ENCODE results near the gene GAS6. TPM values are rescaled to one million over a fixed set of nuclear protein-coding genes. Genes with fewer than 3 reads are reported as not detected.

Gene GAS6
- total and polyA plus RNA-seq, 2 experiments from 2014 or later: 822 to 1,035 TPM

- no peaks in the 10 kb centered on the region for H3K9me2 ChIP-seq (ENCODE audit: insufficient read depth)
- no peak overlapping the region for H3K4me3 ChIP-seq
- no peak overlapping the region for H3K27ac ChIP-seq
- no peaks in the 10 kb centered on the region for H3F3A ChIP-seq (ENCODE audit: insufficient read depth)
- no peak overlapping the region for H3K9ac ChIP-seq
- H2AFZ ChIP-seq: no peak overlapping the region
- H3K4me2 ChIP-seq (ENCODE audit: unreplicated experiment): no peak overlapping the region
- no peaks in the 10 kb centered on the region for H4K20me1 ChIP-seq (ENCODE audit: insufficient read depth)
- WGBS, 2 experiments (ENCODE audit: low coverage in 1 of 2, low lambda C conversion rate in 2 of 2, missing lambda C conversion rate in 2 of 2): 92 to 94% methylated on average over 17 of the region's 17 CpGs
- no peak for DNase-seq
- in situ Hi-C loops (cut with MboI): no loop called here
- no peak for TF ChIP-seq EZH2phosphoT487 (IDR thresholded peaks at IDR 0.05; ENCODE audit: insufficient read depth, low read depth)
- TF ChIP-seq EZH2 (IDR thresholded peaks at IDR 0.05; ENCODE audit: insufficient read depth, poor library complexity, severe bottlenecking): no peak
- peaks cover 15% of the 10 kb centered on the region; the same call in 1 of the 2 replicates for H3K4me1 ChIP-seq (ENCODE audit: insufficient read depth)
- H3K9me3 ChIP-seq (ENCODE audit: low read depth): no peaks in the 10 kb centered on the region
- no peaks in the 10 kb centered on the region for H3K36me3 ChIP-seq (ENCODE audit: low read depth)
- no peaks in the 10 kb centered on the region for H3K79me2 ChIP-seq (ENCODE audit: insufficient read depth)
- H3K27me3 ChIP-seq (replicated peaks; ENCODE audit: insufficient read depth): no peaks in the 10 kb centered on the region
Observed at GRCh38 chr13:113880651-113881611, 17.1 kb upstream of the GAS6 start.

GRCh38 chr13:113879494-113880360, 15.9 kb upstream of the GAS6 start:
- TF ChIP-seq EZH2 (IDR thresholded peaks at IDR 0.05; ENCODE audit: insufficient read depth, poor library complexity, severe bottlenecking): no peak
- TF ChIP-seq EZH2phosphoT487 (IDR thresholded peaks at IDR 0.05; ENCODE audit: insufficient read depth, low read depth): no peak
- no peak overlapping the region for H3K4me3 ChIP-seq
- no peak for DNase-seq
- H3K9ac ChIP-seq: no peak overlapping the region
- H3K9me3 ChIP-seq (ENCODE audit: low read depth): no peaks in the 10 kb centered on the region
- no peaks in the 10 kb centered on the region for H3K27me3 ChIP-seq (replicated peaks; ENCODE audit: insufficient read depth)
- no peaks in the 10 kb centered on the region for H3K36me3 ChIP-seq (ENCODE audit: low read depth)
- no peak overlapping the region for H3K27ac ChIP-seq
- H3K79me2 ChIP-seq (ENCODE audit: insufficient read depth): no peaks in the 10 kb centered on the region
- in situ Hi-C loops (cut with MboI): no loop called here
- H2AFZ ChIP-seq: no peak overlapping the region
- H3K4me2 ChIP-seq (ENCODE audit: unreplicated experiment): no peak overlapping the region
- no peaks in the 10 kb centered on the region for H4K20me1 ChIP-seq (ENCODE audit: insufficient read depth)
- no peaks in the 10 kb centered on the region for H3K9me2 ChIP-seq (ENCODE audit: insufficient read depth)
- H3F3A ChIP-seq (ENCODE audit: insufficient read depth): no peaks in the 10 kb centered on the region
- H3K4me1 ChIP-seq (ENCODE audit: insufficient read depth): peaks cover 15% of the 10 kb centered on the region; the same call in 1 of the 2 replicates
- WGBS, 2 experiments (ENCODE audit: low coverage in 1 of 2, low lambda C conversion rate in 2 of 2, missing lambda C conversion rate in 2 of 2): 94 to 95% methylated on average over 11 of the region's 11 CpGs

GRCh38 chr13:113879017-113879416, 15.1 kb upstream of the GAS6 start:
- no peak overlapping the region for H3K4me3 ChIP-seq
- WGBS, 2 experiments (ENCODE audit: low coverage in 1 of 2, low lambda C conversion rate in 2 of 2, missing lambda C conversion rate in 2 of 2): 82% methylated on average over 7 of the region's 7 CpGs
- no peaks in the 10 kb centered on the region for H3K36me3 ChIP-seq (ENCODE audit: low read depth)
- in situ Hi-C loops (cut with MboI): no loop called here
- H3K9ac ChIP-seq: no peak overlapping the region
- no peak overlapping the region for H3K27ac ChIP-seq
- TF ChIP-seq EZH2phosphoT487 (IDR thresholded peaks at IDR 0.05; ENCODE audit: insufficient read depth, low read depth) (no peak), EZH2 (IDR thresholded peaks at IDR 0.05; ENCODE audit: insufficient read depth, poor library complexity, severe bottlenecking) (no peak)
- H3K4me1 ChIP-seq (ENCODE audit: insufficient read depth): peaks cover 15% of the 10 kb centered on the region; the same call in 1 of the 2 replicates
- H3K79me2 ChIP-seq (ENCODE audit: insufficient read depth): no peaks in the 10 kb centered on the region
- H3K4me2 ChIP-seq (ENCODE audit: unreplicated experiment): no peak overlapping the region
- no peaks in the 10 kb centered on the region for H3K9me2 ChIP-seq (ENCODE audit: insufficient read depth)
- no peaks in the 10 kb centered on the region for H3K27me3 ChIP-seq (replicated peaks; ENCODE audit: insufficient read depth)
- no peaks in the 10 kb centered on the region for H3K9me3 ChIP-seq (ENCODE audit: low read depth)
- H3F3A ChIP-seq (ENCODE audit: insufficient read depth): no peaks in the 10 kb centered on the region
- no peaks in the 10 kb centered on the region for H4K20me1 ChIP-seq (ENCODE audit: insufficient read depth)
- no peak overlapping the region for H2AFZ ChIP-seq
- DNase-seq: no peak

All from GM23248 (cell line).